H9 (cell line): Measurements from ENCODE around the gene NEAT1. TPM values are rescaled to one million over a fixed set of nuclear protein-coding genes. Genes with fewer than 3 reads are reported as not detected.

Source experiments
- DNase-seq: peaks from one replicate; pipeline ENCODE4 v3.0.0-alpha.2; 2017
- H2AFZ ChIP-seq: one replicate; pipeline ENCODE4 v1.6.1; 2013; ENCODE audit warnings: mild to moderate bottlenecking, low read length, control low read depth, moderate library complexity
- H2AK5ac ChIP-seq: 2 replicates; pipeline ENCODE4 v1.6.1; 2013; ENCODE audit warnings: low read length, control low read depth, mixed read lengths; ENCODE audit not compliant: insufficient read length
- H2BK120ac ChIP-seq: one replicate; pipeline ENCODE4 v1.6.1; 2013; ENCODE audit warnings: low read depth, mild to moderate bottlenecking, low read length, control low read depth, inconsistent platforms; ENCODE audit not compliant: poor library complexity, severe bottlenecking
- H2BK12ac ChIP-seq: 2 replicates; pipeline ENCODE4 v1.6.1; 2013; ENCODE audit warnings: low read length, control low read depth, mixed read lengths, low read depth; ENCODE audit not compliant: insufficient read length
- H2BK15ac ChIP-seq: 2 replicates; pipeline ENCODE4 v1.6.1; 2013; ENCODE audit warnings: low read depth, low read length, control low read depth
- H2BK20ac ChIP-seq: one replicate; pipeline ENCODE4 v1.6.1; 2013; ENCODE audit warnings: low read depth, mild to moderate bottlenecking, low read length, control low read depth, inconsistent platforms; ENCODE audit not compliant: poor library complexity, severe bottlenecking
- H2BK5ac ChIP-seq: 2 replicates; pipeline ENCODE4 v1.6.1; 2013; ENCODE audit warnings: low read length, control low read depth, mixed read lengths; ENCODE audit not compliant: insufficient read length
- H3K14ac ChIP-seq: 2 replicates; pipeline ENCODE4 v1.6.1; 2013; ENCODE audit warnings: low read length, control low read depth; ENCODE audit not compliant: insufficient read depth
- H3K18ac ChIP-seq: 2 replicates; pipeline ENCODE4 v1.6.1; 2013; ENCODE audit warnings: low read depth, mild to moderate bottlenecking, mixed read lengths, low read length, control low read depth; ENCODE audit not compliant: insufficient read length
- H3K23ac ChIP-seq: 2 replicates; pipeline ENCODE4 v1.6.1; 2013; ENCODE audit warnings: low read length, control low read depth, mixed read lengths, low read depth; ENCODE audit not compliant: insufficient read length
- H3K23me2 ChIP-seq: 2 replicates; pipeline ENCODE4 v1.6.1; 2013; ENCODE audit warnings: low read depth, mild to moderate bottlenecking, mixed read lengths, low read length, control low read depth; ENCODE audit not compliant: insufficient read length, poor library complexity, severe bottlenecking
- H3K27ac ChIP-seq: 2 replicates; pipeline ENCODE4 v1.5.1; 2013; ENCODE audit warnings: low read length, control low read depth, mixed read lengths, low read depth; ENCODE audit not compliant: insufficient read length
- H3K27me3 ChIP-seq: 2 replicates; pipeline ENCODE4 v1.6.1; 2013; ENCODE audit warnings: low read length, control low read depth, inconsistent platforms; ENCODE audit not compliant: insufficient read depth
- H3K4ac ChIP-seq: 2 replicates; pipeline ENCODE4 v1.6.1; 2013; ENCODE audit warnings: low read depth, mild to moderate bottlenecking, control low read depth, inconsistent platforms, low read length, moderate library complexity
- H3K4me1 ChIP-seq: 2 replicates; pipeline ENCODE4 v1.6.1; 2013; ENCODE audit warnings: low read length, control low read depth, inconsistent platforms; ENCODE audit not compliant: insufficient read depth
- H3K4me2 ChIP-seq: 2 replicates; pipeline ENCODE4 v1.6.1; 2013; ENCODE audit warnings: low read length, control low read depth, mixed read lengths; ENCODE audit not compliant: insufficient read length, insufficient read depth
- H3K56ac ChIP-seq: 2 replicates; pipeline ENCODE4 v1.6.1; 2013; ENCODE audit warnings: low read depth, mild to moderate bottlenecking, mixed read lengths, low read length, control low read depth; ENCODE audit not compliant: insufficient read length
- H3K79me1 ChIP-seq: 2 replicates; pipeline ENCODE4 v1.6.1; 2013; ENCODE audit warnings: low read depth, mild to moderate bottlenecking, moderate library complexity, low read length, control low read depth, inconsistent platforms; ENCODE audit not compliant: insufficient read depth, poor library complexity, severe bottlenecking
- H3K79me2 ChIP-seq: 2 replicates; pipeline ENCODE4 v1.6.1; 2013; ENCODE audit warnings: low read length, control low read depth, inconsistent platforms; ENCODE audit not compliant: insufficient read depth
- H3K9ac ChIP-seq: 2 replicates; pipeline ENCODE4 v1.6.1; 2013; ENCODE audit warnings: low read length, control low read depth, mixed read lengths; ENCODE audit not compliant: insufficient read length; ENCODE audit errors: extremely low read depth
- H3K9me3 ChIP-seq: one replicate; pipeline ENCODE4 v1.6.1; 2013; ENCODE audit warnings: low read depth, low read length, inconsistent platforms; ENCODE audit not compliant: control insufficient read depth
- H3T11ph ChIP-seq: one replicate; pipeline ENCODE4 v1.6.1; 2013; ENCODE audit warnings: mild to moderate bottlenecking, low read length, control low read depth, inconsistent platforms
- H4K20me1 ChIP-seq: one replicate; pipeline ENCODE4 v1.6.1; 2013; ENCODE audit not compliant: control insufficient read depth, insufficient read length, insufficient read depth
- H4K5ac ChIP-seq: 2 replicates; pipeline ENCODE4 v1.6.1; 2013; ENCODE audit warnings: low read depth, mild to moderate bottlenecking, mixed read lengths, low read length, control low read depth; ENCODE audit not compliant: insufficient read length
- H4K8ac ChIP-seq: replicated peaks from 2 replicates; pipeline ENCODE4 v1.6.1; 2013; ENCODE audit warnings: low read length, control low read depth, mixed read lengths, low read depth; ENCODE audit not compliant: insufficient read length
- H4K91ac ChIP-seq: 2 replicates; pipeline ENCODE4 v1.6.1; 2013; ENCODE audit warnings: low read depth, mild to moderate bottlenecking, moderate library complexity, mixed read lengths, low read length, control low read depth; ENCODE audit not compliant: insufficient read length
- H3K27ac Mint-ChIP-seq, 3 experiments: 2 replicates in 2 of 3; 3 replicates in 1 of 3; pipeline ENCODE4 v1.8.0; 2020 to 2021; ENCODE audit warnings: mixed read lengths in 3 of 3, mild to moderate bottlenecking in 1 of 3, moderate library complexity in 1 of 3
- H3K27me3 Mint-ChIP-seq: 2 replicates; pipeline ENCODE4 v1.8.0; 2021; ENCODE audit warnings: low read depth, mild to moderate bottlenecking, moderate library complexity, mixed read lengths
- H3K36me3 Mint-ChIP-seq, 3 experiments: 2 replicates in 2 of 3; 3 replicates in 1 of 3; pipeline ENCODE4 v1.8.0; 2020 to 2021; ENCODE audit warnings: low read depth in 3 of 3, mixed read lengths in 3 of 3; ENCODE audit not compliant: insufficient read depth in 1 of 3
- H3K4me1 Mint-ChIP-seq, 2 experiments: 2 replicates each; pipeline ENCODE4 v1.8.0; 2020; ENCODE audit warnings: mixed read lengths in 2 of 2
- H3K4me3 Mint-ChIP-seq, 2 experiments: 2 replicates in 1 of 2; 3 replicates in 1 of 2; pipeline ENCODE4 v1.8.0; 2020 to 2021; ENCODE audit warnings: mild to moderate bottlenecking in 2 of 2, mixed read lengths in 2 of 2, moderate library complexity in 1 of 2
- H3K9me3 Mint-ChIP-seq, 2 experiments: 2 replicates in 1 of 2; 3 replicates in 1 of 2; pipeline ENCODE4 v1.8.0; 2020; ENCODE audit warnings: mild to moderate bottlenecking in 2 of 2, mixed read lengths in 2 of 2, moderate library complexity in 1 of 2
- WGBS: extraction: QIAGEN DNeasy Blood & Tissue Kit; methylation state at CpG from one replicate; pipeline ENCODE4 v1.1.7; 2013; ENCODE audit warnings: missing lambda C conversion rate, low lambda C conversion rate, mixed read lengths; ENCODE audit not compliant: insufficient read length; ENCODE audit errors: extremely low coverage; 5-methylcytosine and 5-hydroxymethylcytosine counted together
- total RNA-seq: library from RNA; stranded (reverse); gene quantifications from 2 replicates; pipeline ENCODE4 v1.2.1, GENCODE V29; 2021
- TF ChIP-seq, protein P1 (sequence below): fragments of 200-600 bp; sonication (generic); conservative IDR thresholded peaks from 3 replicates; pipeline ENCODE4 v1.8.0; 2021; ENCODE audit warnings: antibody characterized with exemption, mild to moderate bottlenecking

NEAT1 gene
- total RNA-seq, 1 experiment from 2014 or later = 12.7 TPM

GRCh38 chr11:65383778-65384177 lies 38.8 kb upstream of the NEAT1 start:
- DNase-seq = no peak
- no peak overlapping the region for H2BK120ac ChIP-seq
- H2BK12ac ChIP-seq = no peak overlapping the region
- H2AK5ac ChIP-seq = no peak overlapping the region
- no peak overlapping the region for H3T11ph ChIP-seq
- no CpG with 5 or more reads among the region's 6 CpGs for WGBS
- H3K18ac ChIP-seq = no peak overlapping the region
- no peak overlapping the region for H3K9ac ChIP-seq
- no peak overlapping the region for H2BK20ac ChIP-seq
- no peak overlapping the region for H3K14ac ChIP-seq
- H3K23me2 ChIP-seq = no peaks in the 10 kb centered on the region
- Mint-ChIP-seq H3K27me3 (peaks cover 3% of the 10 kb centered on the region), H3K27ac (peak overlapping the region in 1 of 3 experiments; percentile 55; a peak in 1 of 7 replicates), H3K9me3 (no peaks in the 10 kb centered on the region), H3K36me3 (peaks cover 0 to 3% (median 2%) of the 10 kb centered on the region in 3 experiments; a peak in 1 of 7 replicates), H3K4me1 (peaks cover 17 to 18% of the 10 kb centered on the region in 2 experiments), H3K4me3 (no peak overlapping the region)
- H2BK5ac ChIP-seq = no peak overlapping the region
- no peaks in the 10 kb centered on the region for H3K9me3 ChIP-seq
- H4K8ac ChIP-seq = no peak overlapping the region
- no peaks in the 10 kb centered on the region for H3K79me1 ChIP-seq
- H3K23ac ChIP-seq = no peak overlapping the region
- no peak overlapping the region for H3K27ac ChIP-seq
- no peak overlapping the region for H2AFZ ChIP-seq
- no peak overlapping the region for H2BK15ac ChIP-seq
- H3K27me3 ChIP-seq = no peaks in the 10 kb centered on the region
- H3K4me2 ChIP-seq = no peak overlapping the region
- no peaks in the 10 kb centered on the region for H4K20me1 ChIP-seq
- no peak overlapping the region for H3K4ac ChIP-seq
- no peak overlapping the region for H4K5ac ChIP-seq
- H3K4me1 ChIP-seq = 0 out of 2 replicates have a peak, but pooled peaks cover 2% of the 10 kb centered on the region
- H4K91ac ChIP-seq = no peak overlapping the region
- TF ChIP-seq, protein P1, sequence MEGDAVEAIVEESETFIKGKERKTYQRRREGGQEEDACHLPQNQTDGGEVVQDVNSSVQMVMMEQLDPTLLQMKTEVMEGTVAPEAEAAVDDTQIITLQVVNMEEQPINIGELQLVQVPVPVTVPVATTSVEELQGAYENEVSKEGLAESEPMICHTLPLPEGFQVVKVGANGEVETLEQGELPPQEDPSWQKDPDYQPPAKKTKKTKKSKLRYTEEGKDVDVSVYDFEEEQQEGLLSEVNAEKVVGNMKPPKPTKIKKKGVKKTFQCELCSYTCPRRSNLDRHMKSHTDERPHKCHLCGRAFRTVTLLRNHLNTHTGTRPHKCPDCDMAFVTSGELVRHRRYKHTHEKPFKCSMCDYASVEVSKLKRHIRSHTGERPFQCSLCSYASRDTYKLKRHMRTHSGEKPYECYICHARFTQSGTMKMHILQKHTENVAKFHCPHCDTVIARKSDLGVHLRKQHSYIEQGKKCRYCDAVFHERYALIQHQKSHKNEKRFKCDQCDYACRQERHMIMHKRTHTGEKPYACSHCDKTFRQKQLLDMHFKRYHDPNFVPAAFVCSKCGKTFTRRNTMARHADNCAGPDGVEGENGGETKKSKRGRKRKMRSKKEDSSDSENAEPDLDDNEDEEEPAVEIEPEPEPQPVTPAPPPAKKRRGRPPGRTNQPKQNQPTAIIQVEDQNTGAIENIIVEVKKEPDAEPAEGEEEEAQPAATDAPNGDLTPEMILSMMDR = no peak
- no peak overlapping the region for H3K56ac ChIP-seq
- H3K79me2 ChIP-seq = no peaks in the 10 kb centered on the region
